H1 (cell line): Measurements from ENCODE around the gene PPP1R3C. TPM values are rescaled to one million over a fixed set of nuclear protein-coding genes. Genes with fewer than 3 reads are reported as not detected.

Source experiments
- CTCF ChIA-PET: fragments of 300-600 bp; sonication (Branson Sonifier 250); formaldehyde crosslinking; loops from one replicate; lab custom pipeline; 2021; ENCODE audit not compliant: partially characterized antibody; lab: Charles Lee
- POLR2A ChIA-PET: fragments of 300-600 bp; sonication (Branson Sonifier 250); formaldehyde crosslinking; loops from one replicate; lab custom pipeline; 2021; ENCODE audit warnings: inconsistent platforms; ENCODE audit not compliant: partially characterized antibody; lab: Charles Lee
- DNase-seq, 2 experiments: peaks; one replicate each; pipeline versions ENCODE4 v3.0.0 to v3.0.0-alpha.2; 2010 to 2022; ENCODE audit warnings: low spot score in 2 of 2, low read depth in 1 of 2, mixed read lengths in 1 of 2
- FAIRE-seq: peaks from 2 replicates; lab custom pipeline; 2011; peaks lifted over from hg19 to GRCh38; lab: Jason Lieb, UNC
- H2AFZ ChIP-seq: 2 replicates; pipeline ENCODE4 v1.8.1; 2012; ENCODE audit warnings: low read length, inconsistent platforms
- H2AK5ac ChIP-seq: 2 replicates; pipeline ENCODE4 v1.6.1; 2013; ENCODE audit warnings: low read depth, low read length
- H2BK120ac ChIP-seq: replicated peaks from 2 replicates; pipeline ENCODE3; 2013; ENCODE audit warnings: low read depth, low read length, inconsistent platforms
- H2BK12ac ChIP-seq: 2 replicates; pipeline ENCODE4 v1.6.1; 2013; ENCODE audit warnings: low read depth, low read length
- H2BK15ac ChIP-seq: 2 replicates; pipeline ENCODE4 v1.6.1; 2013; ENCODE audit warnings: low read length
- H2BK20ac ChIP-seq: 2 replicates; pipeline ENCODE4 v1.6.1; 2013; ENCODE audit warnings: low read length
- H2BK5ac ChIP-seq: 2 replicates; pipeline ENCODE4 v1.6.1; 2013; ENCODE audit warnings: low read depth, low read length
- H3K14ac ChIP-seq: 2 replicates; pipeline ENCODE4 v1.6.1; 2013; ENCODE audit warnings: inconsistent platforms; ENCODE audit not compliant: insufficient read length
- H3K18ac ChIP-seq: 2 replicates; pipeline ENCODE4 v1.6.1; 2013; ENCODE audit warnings: low read length; ENCODE audit errors: extremely low read depth
- H3K23ac ChIP-seq: 2 replicates; pipeline ENCODE4 v1.6.1; 2013; ENCODE audit warnings: inconsistent platforms; ENCODE audit not compliant: insufficient read length
- H3K23me2 ChIP-seq: 2 replicates; pipeline ENCODE4 v1.6.1; 2013; ENCODE audit warnings: low read depth, low read length
- H3K27ac ChIP-seq: 2 replicates; pipeline ENCODE4 v1.6.1; 2011; ENCODE audit warnings: low read depth, low read length, inconsistent platforms
- H3K27me3 ChIP-seq, 4 experiments: replicated peaks in 1 of 4; 1 replicate in 1 of 4; 2 replicates in 3 of 4; pipeline versions ENCODE4 v1.6.1 to v1.8.1; 2011 to 2013; ENCODE audit warnings: low read length in 3 of 4, mild to moderate bottlenecking in 3 of 4, inconsistent platforms in 2 of 4, mixed read lengths in 2 of 4, moderate library complexity in 1 of 4; ENCODE audit not compliant: control insufficient read depth in 3 of 4, insufficient read depth in 3 of 4; ENCODE audit errors: extremely low read depth in 1 of 4
- H3K36me3 ChIP-seq, 4 experiments: 2 replicates each; pipeline versions ENCODE4 v1.6.1 to v1.8.1; 2011 to 2013; ENCODE audit warnings: mild to moderate bottlenecking in 4 of 4, low read length in 3 of 4, moderate library complexity in 2 of 4, control low read depth in 1 of 4, inconsistent platforms in 1 of 4; ENCODE audit not compliant: insufficient read depth in 4 of 4, control insufficient read depth in 2 of 4
- H3K4ac ChIP-seq: replicated peaks from 2 replicates; pipeline ENCODE3; 2013; ENCODE audit warnings: low read length, low read depth, mixed read lengths, inconsistent platforms; ENCODE audit not compliant: insufficient read length
- H3K4me1 ChIP-seq, 4 experiments: replicated peaks in 1 of 4; 1 replicate in 1 of 4; 2 replicates in 3 of 4; pipeline versions ENCODE4 v1.6.1 to v1.8.1; 2011 to 2013; ENCODE audit warnings: low read length in 3 of 4, inconsistent platforms in 2 of 4, mixed read lengths in 1 of 4; ENCODE audit not compliant: insufficient read depth in 4 of 4, control insufficient read depth in 3 of 4
- H3K4me2 ChIP-seq, 2 experiments: 2 replicates each; pipeline versions ENCODE4 v1.6.1 to v1.8.1; 2011 to 2013; ENCODE audit warnings: low read depth in 2 of 2, low read length in 2 of 2, control low read depth in 1 of 2, inconsistent platforms in 1 of 2, mild to moderate bottlenecking in 1 of 2; ENCODE audit not compliant: insufficient read depth in 1 of 2
- H3K4me3 ChIP-seq, 4 experiments: fragments of 200-600, 300-600 bp in 1 of 4; sonication (generic), shearing (Covaris generic), sonication (Bioruptor Twin) in 1 of 4; 2 replicates each; pipeline versions ENCODE4 v1.5.1 to v1.8.1; 2011 to 2016; ENCODE audit warnings: low read length in 4 of 4, low read depth in 3 of 4, control low read depth in 2 of 4, inconsistent platforms in 2 of 4, mild to moderate bottlenecking in 2 of 4, mixed read lengths in 1 of 4, moderate library complexity in 1 of 4; ENCODE audit not compliant: insufficient read depth in 2 of 4; ENCODE audit errors: extremely low read depth in 1 of 4
- H3K56ac ChIP-seq: replicated peaks from 2 replicates; pipeline ENCODE3; 2013; ENCODE audit warnings: low read depth, mild to moderate bottlenecking, mixed read lengths, low read length, inconsistent platforms; ENCODE audit not compliant: insufficient read length
- H3K79me1 ChIP-seq: 2 replicates; pipeline ENCODE4 v1.6.1; 2013; ENCODE audit warnings: low read depth, low read length, control low read depth
- H3K79me2 ChIP-seq, 2 experiments: 2 replicates each; pipeline versions ENCODE4 v1.6.1 to v1.8.1; 2012 to 2013; ENCODE audit warnings: low read length in 2 of 2, mild to moderate bottlenecking in 2 of 2, inconsistent platforms in 1 of 2; ENCODE audit not compliant: insufficient read depth in 2 of 2, control insufficient read depth in 1 of 2
- H3K9ac ChIP-seq, 4 experiments: replicated peaks in 1 of 4; 1 replicate in 1 of 4; 2 replicates in 3 of 4; pipeline versions ENCODE4 v1.6.1 to v1.8.1; 2011 to 2013; ENCODE audit warnings: low read depth in 3 of 4, low read length in 3 of 4, control low read depth in 2 of 4, mild to moderate bottlenecking in 2 of 4, moderate library complexity in 2 of 4, inconsistent platforms in 1 of 4; ENCODE audit errors: extremely low read depth in 1 of 4
- H3K9me3 ChIP-seq, 2 experiments: 2 replicates each; pipeline versions ENCODE4 v1.6.1 to v1.8.1; 2012 to 2013; ENCODE audit warnings: mild to moderate bottlenecking in 2 of 2, moderate library complexity in 2 of 2, control low read depth in 1 of 2, inconsistent platforms in 1 of 2, low read depth in 1 of 2, low read length in 1 of 2, mixed read lengths in 1 of 2; ENCODE audit not compliant: insufficient read depth in 2 of 2
- H4K20me1 ChIP-seq, 2 experiments: replicated peaks in 1 of 2; 2 replicates each; pipeline versions ENCODE3 to v1.8.1; 2011 to 2013; ENCODE audit warnings: inconsistent platforms in 2 of 2, low read length in 2 of 2, mild to moderate bottlenecking in 1 of 2; ENCODE audit not compliant: insufficient read depth in 2 of 2, control insufficient read depth in 1 of 2
- H4K5ac ChIP-seq: 2 replicates; pipeline ENCODE4 v1.6.1; 2013; ENCODE audit warnings: low read length, low read depth, mixed read lengths, inconsistent platforms; ENCODE audit not compliant: insufficient read length
- H4K8ac ChIP-seq: 2 replicates; pipeline ENCODE4 v1.8.0; 2013; ENCODE audit warnings: mild to moderate bottlenecking, moderate library complexity, low read length, inconsistent platforms; ENCODE audit not compliant: insufficient read depth; ENCODE audit errors: extremely low read depth
- H4K91ac ChIP-seq: replicated peaks from 2 replicates; pipeline ENCODE3; 2013; ENCODE audit warnings: low read length, mixed read lengths, inconsistent platforms; ENCODE audit not compliant: insufficient read length
- BACH1 ChIP-seq: IDR thresholded peaks from 2 replicates; pipeline ENCODE4 v1.6.1; 2012; ENCODE audit warnings: low read length, improper control_type of control experiment
- BCL11A ChIP-seq, 2 experiments: IDR thresholded peaks; one replicate each; pipeline ENCODE4 v1.6.1; 2011; ENCODE audit warnings: low read depth in 2 of 2, low read length in 2 of 2, mild to moderate bottlenecking in 2 of 2
- CHD2 ChIP-seq: IDR thresholded peaks from 2 replicates; pipeline ENCODE4 v1.6.1; 2012; ENCODE audit warnings: low read length, improper control_type of control experiment
- EGR1 ChIP-seq: IDR thresholded peaks from 2 replicates; pipeline ENCODE4 v1.6.1; 2011; ENCODE audit warnings: low read depth, low read length, borderline replicate concordance
- POLR2AphosphoS5 ChIP-seq: IDR thresholded peaks from 2 replicates; pipeline ENCODE4 v1.6.1; 2011; ENCODE audit warnings: low read depth, low read length
- SAP30 ChIP-seq: fragments of 300-600 bp; sonication (generic); IDR thresholded peaks from 2 replicates; pipeline ENCODE4 v1.7.1; 2012; ENCODE audit warnings: low read length, moderate library complexity, mild to moderate bottlenecking, inconsistent platforms; ENCODE audit not compliant: insufficient read depth, insufficient replicate concordance
- SP4 ChIP-seq: IDR thresholded peaks from 2 replicates; pipeline ENCODE4 v1.6.1; 2012; ENCODE audit warnings: low read length, inconsistent platforms
- TAF7 ChIP-seq: optimal IDR thresholded peaks from 2 replicates; pipeline ENCODE3; 2011; ENCODE audit warnings: low read depth, mild to moderate bottlenecking, inconsistent platforms, low read length, moderate library complexity, borderline replicate concordance
- YY1 ChIP-seq: IDR thresholded peaks from 2 replicates; pipeline ENCODE4 v1.6.1; 2011; ENCODE audit warnings: low read depth, mild to moderate bottlenecking, low read length
- WGBS, 2 experiments: shearing (Covaris generic) in 1 of 2; methylation state at CpG; one replicate each; pipeline versions ENCODE4 v1.1.6 to v1.1.7; 2013 to 2015; ENCODE audit warnings: low lambda C conversion rate in 2 of 2, mixed read lengths in 2 of 2, inconsistent platforms in 1 of 2, low coverage in 1 of 2, missing lambda C conversion rate in 1 of 2; ENCODE audit not compliant: insufficient replicate concordance in 2 of 2, insufficient coverage in 1 of 2, insufficient read length in 1 of 2; ENCODE audit errors: extremely low coverage in 1 of 2, missing lambda C conversion rate in 1 of 2; 5-methylcytosine and 5-hydroxymethylcytosine counted together
- polyA plus RNA-seq, 7 experiments: library from polyadenylated mRNA; depleted of rRNA in 3 of 7; stranded (reverse) in 5 of 7; unstranded in 2 of 7; fragments of >200 nt in 5 of 7; fragments of 200-250 nt in 2 of 7; gene quantifications; 1 replicate in 5 of 7; 2 replicates in 1 of 7; 4 replicates in 1 of 7; pipeline versions ENCODE4 v1.2.1 to v1.2.3, GENCODE V29; 2011 to 2013; ENCODE audit warnings: missing spikeins in 2 of 7, mixed read lengths in 2 of 7
- total RNA-seq: library from RNA; stranded (reverse); fragmentation: NEBNext Ultra II Directional; extraction: Animal tissue kit (Norgen Biotek cat#: 25700); gene quantifications from 2 replicates; pipeline ENCODE4 v1.2.1, GENCODE V29; 2021
- TF ChIP-seq, protein P1 (sequence below): IDR thresholded peaks from 2 replicates; pipeline ENCODE4 v1.6.1; 2012; ENCODE audit warnings: inconsistent platforms

The PPP1R3C gene
- total and polyA plus RNA-seq, 2 of the 8 experiments (the other 6 are each of a cell fraction or from before 2014, with no cell fraction given), result 1.3 TPM

DNA sequence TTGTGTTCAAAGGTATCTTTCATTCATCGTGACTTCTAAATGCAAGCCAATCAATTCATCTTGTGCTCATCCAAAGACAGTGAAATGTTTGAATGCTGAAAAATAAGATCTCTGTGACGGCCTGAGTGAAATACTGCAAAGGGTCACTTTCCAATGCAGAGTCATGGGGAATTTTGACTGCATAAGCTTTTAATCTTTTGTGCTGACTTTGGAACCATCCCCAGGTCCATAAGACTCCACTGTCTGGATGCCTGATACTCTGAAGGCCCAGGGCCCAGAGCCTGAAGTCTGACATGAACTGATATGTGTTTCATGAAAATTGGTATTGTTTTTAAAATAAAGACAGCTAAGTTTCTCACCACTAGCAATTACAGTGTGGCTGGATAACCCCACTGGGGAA lies 39.0 kb downstream of the PPP1R3C start:
- no peak overlapping the region for H2BK5ac ChIP-seq
- FAIRE-seq (no peak), DNase-seq (no peak)
- H3K18ac ChIP-seq, result no peak overlapping the region
- H4K5ac ChIP-seq, result no peak overlapping the region
- ChIA-PET CTCF (interaction anchor here (2.2 to 2.4 kb wide), 3 partner anchors 11 to 41 kb away, joined by 5 to 10 read pairs (median 7); no protein-coding TSS in a partner anchor), POLR2A (interaction anchor here (1.2 kb wide), 1 partner anchor 15 kb away, joined by 3 read pairs; no protein-coding TSS in a partner anchor)
- H2BK12ac ChIP-seq, result no peak overlapping the region
- H3K23me2 ChIP-seq, result no peaks in the 10 kb centered on the region
- no peaks in the 10 kb centered on the region for H3K4me1 ChIP-seq
- H2AK5ac ChIP-seq, result no peak overlapping the region
- TF ChIP-seq TAF7, result no peak
- TF ChIP-seq BACH1, result no peak
- TF ChIP-seq YY1, result no peak
- TF ChIP-seq SP4, result no peak
- TF ChIP-seq BCL11A (IDR thresholded peaks at IDR 0.05; ENCODE audit: low read depth in 2 of 2, low read length in 2 of 2), result no peak
- no peak for TF ChIP-seq EGR1
- no peak for TF ChIP-seq CHD2
- TF ChIP-seq POLR2AphosphoS5, result no peak
- TF ChIP-seq, protein P1, sequence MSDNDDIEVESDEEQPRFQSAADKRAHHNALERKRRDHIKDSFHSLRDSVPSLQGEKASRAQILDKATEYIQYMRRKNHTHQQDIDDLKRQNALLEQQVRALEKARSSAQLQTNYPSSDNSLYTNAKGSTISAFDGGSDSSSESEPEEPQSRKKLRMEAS, result no peak
- no peak for TF ChIP-seq SAP30
- H3K4ac ChIP-seq, result no peak overlapping the region
- no peak overlapping the region for H4K91ac ChIP-seq
- no peak overlapping the region for H3K56ac ChIP-seq
- no peak overlapping the region for H2BK20ac ChIP-seq
- H2BK15ac ChIP-seq, result no peak overlapping the region
- H3K4me2 ChIP-seq, result no peak overlapping the region
- H3K4me3 ChIP-seq, result no peak overlapping the region
- no peaks in the 10 kb centered on the region for H4K20me1 ChIP-seq
- H2BK120ac ChIP-seq, result no peak overlapping the region
- H3K27ac ChIP-seq, result no peak overlapping the region
- no peak overlapping the region for H4K8ac ChIP-seq
- no peak overlapping the region for H3K9ac ChIP-seq
- no peak overlapping the region for H3K14ac ChIP-seq
- no peaks in the 10 kb centered on the region for H3K36me3 ChIP-seq
- 73% methylated on average over 2 of the region's 2 CpGs; no CpG with 5 or more reads in 1 of the 2 experiments for WGBS, 2 experiments
- no peaks in the 10 kb centered on the region for H3K27me3 ChIP-seq
- H3K23ac ChIP-seq, result no peak overlapping the region
- H3K79me2 ChIP-seq, result no peaks in the 10 kb centered on the region
- no peak overlapping the region for H2AFZ ChIP-seq
- H3K9me3 ChIP-seq, result no peaks in the 10 kb centered on the region
- H3K79me1 ChIP-seq, result no peaks in the 10 kb centered on the region
